Inferior parietal cortex (tissue), 1 donor: ENCODE results near the gene GPC1.

Experiments used
- DNase-seq: peaks from one replicate; pipeline ENCODE4 v3.0.0-alpha.2; 2016; ENCODE audit errors: extremely low spot score

GPC1 gene

DNA sequence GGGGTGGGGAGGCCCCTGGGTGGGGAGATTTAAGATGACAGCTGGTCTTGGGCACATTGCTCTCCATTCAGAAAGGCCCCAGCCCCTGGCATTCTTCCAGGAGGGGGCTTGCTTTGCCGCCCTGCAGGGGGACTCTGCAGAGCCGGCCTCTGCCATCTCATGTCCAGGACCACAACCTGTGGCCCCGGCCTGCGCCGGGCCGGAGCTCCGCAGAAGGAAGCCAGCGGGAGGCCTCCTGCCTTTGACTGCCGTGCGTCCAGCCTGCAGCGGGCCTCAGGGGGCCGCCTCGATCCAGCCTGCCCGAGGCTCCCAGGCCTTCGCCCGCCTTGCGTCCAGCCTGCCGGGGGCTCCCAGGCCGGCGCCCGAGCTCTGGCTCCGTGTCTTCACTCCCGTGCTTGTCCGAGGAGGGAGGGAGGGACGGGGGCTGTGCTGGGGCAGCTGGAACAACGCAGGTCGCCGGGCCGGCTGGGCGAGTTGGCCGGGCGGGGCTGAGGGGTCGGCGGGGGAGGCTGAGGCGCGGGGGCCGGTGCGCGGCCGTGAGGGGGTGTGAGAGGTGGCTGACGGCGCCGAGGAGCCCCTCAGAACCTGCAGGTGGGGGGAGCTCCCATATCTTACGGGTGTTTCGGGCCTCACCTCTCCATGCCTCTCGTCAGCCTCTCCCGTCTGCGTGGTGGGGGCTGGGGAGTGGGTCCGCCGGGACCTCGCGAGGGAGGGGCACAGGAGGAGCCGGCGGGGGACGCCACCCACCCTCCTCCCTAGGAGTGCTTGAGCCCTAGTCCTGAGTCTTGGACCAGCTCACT is 20.4 kb downstream of the GPC1 start:
- DNase-seq, result no peak

DNA sequence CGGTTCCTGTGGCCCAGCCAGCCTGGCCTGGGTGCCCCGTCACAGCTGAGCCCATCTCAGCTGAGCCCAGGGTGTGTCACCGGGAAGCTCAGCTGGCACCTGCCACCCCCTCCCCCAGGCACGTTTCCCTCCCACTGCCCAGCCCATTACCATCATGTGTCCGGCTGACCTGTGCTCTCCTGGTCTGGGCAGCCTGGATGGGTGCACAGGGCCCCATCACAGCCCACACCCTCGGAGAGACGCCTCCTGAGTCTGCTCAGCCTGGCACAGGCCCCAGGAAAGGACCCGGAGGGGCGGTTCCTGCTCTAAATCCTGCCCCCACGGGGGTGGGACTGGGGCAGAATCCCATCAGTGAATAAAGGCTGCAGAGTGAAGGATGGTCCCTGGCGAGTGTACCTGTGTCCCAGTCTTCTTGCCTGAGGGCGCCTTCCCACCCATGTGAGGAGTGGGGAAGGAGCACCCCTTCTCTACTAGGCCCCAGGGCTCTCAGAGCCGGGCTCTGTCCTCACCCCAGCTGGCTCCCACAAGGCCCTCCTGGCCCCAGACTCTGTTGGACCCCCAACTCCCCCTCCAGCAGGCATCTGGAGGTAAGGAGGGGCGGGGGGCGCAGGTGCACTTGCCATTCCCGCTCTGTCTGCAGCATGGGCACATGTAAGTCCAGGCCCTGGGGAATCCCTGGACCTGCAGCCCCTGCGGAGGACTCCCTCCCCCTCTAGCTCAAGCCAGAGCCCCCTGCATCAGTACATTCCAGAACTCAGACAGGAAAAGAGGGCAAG is 21.2 kb downstream of the GPC1 start:
- DNase-seq, result no peak

DNA sequence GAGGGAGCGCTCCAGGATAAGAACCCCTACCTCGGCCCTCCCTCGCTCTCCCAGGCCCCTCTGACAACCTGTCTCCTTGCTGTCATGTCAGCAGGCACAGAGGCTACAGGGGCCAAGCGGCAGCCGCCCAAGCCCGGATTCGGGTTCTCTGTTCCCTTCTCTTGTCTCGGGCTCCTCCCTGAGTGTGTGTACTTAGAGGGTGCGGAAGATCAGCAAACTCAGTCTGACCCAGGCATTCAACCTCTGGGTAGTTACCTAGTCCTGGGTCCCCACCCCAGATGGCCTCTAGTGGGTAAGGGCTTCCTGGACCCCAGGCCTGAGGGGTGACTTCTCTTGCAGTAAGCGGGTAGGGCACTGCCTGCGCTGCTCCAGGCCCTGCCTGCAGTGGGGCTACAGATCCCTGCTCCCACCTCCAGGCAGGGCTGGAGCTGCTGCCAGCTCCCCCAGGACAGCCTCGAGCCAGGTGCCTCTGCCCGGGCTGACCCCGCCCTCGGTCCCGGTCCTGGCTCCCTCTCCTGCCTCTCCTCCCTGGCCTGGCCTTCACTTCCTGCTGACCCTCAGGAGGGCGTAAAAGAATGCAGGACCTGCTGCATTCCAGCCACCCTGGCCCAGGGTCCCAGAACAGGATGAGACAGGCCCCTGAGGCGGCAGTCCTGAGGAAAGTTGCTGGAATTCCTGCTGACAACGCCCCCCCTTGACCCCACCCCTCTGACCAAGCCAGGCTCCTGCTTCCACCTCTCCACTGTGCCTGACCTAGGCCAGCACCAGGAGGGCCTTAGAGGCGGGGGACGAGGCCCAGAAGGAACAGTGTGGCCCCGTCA is 22.0 kb downstream of the GPC1 start:
- no peak for DNase-seq

DNA sequence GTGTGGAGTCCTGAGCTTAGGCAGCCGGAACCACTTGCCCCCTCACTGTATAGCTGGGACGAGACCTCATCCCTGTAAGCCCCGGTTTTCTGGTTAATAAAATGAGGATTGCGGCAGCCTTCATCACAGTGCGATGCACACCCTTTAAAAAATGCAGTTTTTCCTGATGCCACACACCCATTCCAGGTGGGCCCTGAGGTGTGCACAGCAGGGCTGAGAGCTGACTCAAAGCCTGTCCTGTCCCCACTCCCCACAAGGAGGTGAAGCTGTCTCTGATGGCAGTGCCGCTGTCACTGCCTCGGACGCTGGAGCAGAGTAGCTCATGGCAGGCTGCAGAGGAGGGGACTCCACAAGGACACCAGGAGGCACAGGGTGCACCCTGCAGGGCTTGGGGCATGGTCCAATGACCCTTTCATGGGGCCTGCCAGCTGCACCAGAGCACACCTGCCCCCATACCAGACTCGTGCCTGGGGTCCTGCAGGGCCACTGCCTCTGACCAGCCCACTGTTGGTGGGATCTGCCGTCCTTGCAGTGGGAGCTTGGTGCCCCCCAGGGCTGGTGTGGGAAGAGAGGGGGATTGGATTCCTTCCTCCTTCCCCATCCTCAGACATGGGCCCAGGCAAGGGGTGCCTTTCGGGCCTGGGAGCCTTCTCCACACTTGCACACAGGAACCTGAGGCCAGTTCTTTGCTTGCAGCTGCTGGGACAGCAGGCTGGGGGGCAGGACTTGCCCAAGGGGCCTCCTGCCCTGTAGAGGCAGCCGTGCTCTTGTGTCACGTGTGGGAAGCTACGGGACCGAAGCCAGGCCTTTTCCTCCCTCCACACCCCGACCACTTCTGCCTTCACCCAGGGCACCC is 22.8 kb downstream of the GPC1 start:
- DNase-seq, result no peak

DNA sequence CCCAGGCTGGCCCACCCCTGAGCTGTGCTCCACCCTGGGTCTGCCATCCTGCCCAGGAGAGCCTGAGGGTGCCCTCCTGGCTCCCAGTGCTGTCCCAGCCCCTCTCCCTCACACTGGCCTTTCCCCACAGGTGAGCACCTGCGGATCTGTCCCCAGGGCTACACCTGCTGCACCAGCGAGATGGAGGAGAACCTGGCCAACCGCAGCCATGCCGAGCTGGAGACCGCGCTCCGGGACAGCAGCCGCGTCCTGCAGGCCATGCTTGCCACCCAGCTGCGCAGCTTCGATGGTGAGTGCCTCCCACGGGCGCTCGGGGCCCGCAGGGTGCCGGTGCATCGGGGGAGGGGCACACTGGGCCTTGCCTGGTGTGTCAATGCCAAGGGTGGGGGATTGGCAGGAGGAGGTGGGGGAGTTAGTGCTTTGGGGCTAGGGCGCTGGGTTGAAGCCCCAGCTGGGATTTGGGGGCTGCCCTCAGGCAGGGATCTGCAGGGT is 23.5 kb downstream of the GPC1 start:
- no peak for DNase-seq

DNA sequence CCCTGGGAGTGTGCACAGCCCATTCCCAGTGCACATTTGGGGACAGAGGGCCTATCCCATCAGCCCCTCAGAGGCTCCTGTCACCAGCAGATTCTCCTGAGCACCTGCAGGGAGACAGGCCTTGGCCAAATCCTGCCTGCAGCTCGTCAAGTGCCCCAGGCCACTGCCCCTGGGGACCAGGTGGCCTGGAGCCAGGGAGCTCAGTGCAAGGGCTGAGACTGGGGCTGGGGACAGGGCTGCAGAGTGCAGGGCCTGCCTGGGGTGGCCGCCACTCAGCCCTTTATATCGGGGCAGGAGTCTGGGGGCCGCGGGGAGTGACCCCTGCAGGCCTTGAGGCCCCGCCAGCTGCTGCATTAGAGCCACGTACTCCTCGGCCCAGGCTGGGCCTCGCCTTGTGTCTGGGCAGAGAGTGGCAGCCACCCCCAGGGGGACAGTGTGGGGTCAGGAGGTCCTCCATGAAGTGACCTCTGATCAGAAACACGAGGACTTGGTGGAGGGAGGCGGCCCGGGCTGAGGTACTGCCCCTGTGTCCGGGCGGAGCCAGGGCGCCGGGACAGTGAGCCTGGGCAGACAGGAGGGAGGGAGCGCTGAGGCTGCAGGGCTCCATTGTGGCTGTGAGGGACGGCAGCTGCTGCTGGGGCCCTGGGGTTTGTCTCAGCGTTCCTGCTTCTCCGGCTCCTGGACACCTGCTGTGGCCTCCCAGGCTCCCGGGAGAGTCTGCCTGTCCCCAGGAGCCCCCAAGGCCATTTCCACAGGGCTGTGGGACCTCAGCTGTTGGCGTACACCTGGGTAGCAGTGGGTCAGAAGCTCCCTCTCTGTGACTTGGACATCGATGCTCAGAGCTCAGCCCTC is 24.2 kb downstream of the GPC1 start:
- no peak for DNase-seq

DNA sequence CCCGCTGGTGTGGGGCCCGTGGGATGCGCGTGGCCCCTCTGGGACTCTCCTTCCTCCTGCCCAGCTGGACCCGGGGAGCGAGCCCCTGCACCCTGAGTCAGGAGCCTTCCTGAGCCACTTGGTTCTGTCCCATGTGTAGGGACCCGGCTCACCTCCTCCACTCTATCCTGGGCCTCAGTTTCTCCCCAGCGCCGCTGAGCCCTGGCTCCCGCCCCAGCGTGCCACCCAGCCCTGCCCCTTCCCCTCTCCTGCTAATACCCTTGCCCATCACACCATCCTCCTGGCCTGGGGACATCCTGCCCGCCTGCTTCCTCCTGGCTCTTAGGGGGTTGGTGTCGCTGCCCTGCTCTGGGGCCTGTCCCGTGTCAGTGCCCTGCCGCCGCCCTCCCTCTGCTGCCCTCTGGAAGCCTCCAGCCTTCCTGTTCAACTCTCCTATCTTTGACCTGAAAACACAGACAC is 24.8 kb downstream of the GPC1 start:
- no peak for DNase-seq

DNA sequence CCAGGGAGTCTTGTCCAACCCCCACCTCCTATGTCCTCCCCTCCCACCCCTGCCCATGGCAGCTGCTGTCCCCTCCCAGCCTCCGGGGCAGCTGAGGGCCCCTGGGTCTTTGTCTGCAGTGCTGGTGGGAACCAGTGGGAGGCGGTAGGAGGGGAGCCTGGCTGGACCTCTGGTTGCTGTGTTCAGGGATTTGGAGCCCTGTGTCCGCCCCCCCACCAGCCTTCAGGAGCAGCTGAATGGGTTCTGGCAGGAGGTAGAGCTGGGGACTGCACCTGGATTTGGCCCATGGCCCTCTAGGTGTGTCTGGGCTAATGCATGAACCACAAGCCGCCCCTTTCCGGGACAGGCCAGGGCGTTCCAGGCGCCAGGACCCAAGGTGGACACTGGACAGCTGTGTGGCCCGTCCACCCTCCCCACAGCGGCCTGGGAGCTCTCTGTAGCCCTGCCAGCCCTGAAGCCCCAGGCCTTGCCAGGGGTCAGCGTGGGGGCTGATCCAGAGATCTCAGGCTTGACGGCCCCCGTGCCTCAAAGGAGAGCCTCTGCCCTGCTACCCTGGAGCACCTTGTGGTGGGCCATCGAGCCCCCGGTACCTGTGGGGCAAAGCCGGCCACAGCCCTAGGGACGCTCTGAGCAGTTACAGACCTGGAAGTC is 25.4 kb downstream of the GPC1 start:
- DNase-seq, result no peak

DNA sequence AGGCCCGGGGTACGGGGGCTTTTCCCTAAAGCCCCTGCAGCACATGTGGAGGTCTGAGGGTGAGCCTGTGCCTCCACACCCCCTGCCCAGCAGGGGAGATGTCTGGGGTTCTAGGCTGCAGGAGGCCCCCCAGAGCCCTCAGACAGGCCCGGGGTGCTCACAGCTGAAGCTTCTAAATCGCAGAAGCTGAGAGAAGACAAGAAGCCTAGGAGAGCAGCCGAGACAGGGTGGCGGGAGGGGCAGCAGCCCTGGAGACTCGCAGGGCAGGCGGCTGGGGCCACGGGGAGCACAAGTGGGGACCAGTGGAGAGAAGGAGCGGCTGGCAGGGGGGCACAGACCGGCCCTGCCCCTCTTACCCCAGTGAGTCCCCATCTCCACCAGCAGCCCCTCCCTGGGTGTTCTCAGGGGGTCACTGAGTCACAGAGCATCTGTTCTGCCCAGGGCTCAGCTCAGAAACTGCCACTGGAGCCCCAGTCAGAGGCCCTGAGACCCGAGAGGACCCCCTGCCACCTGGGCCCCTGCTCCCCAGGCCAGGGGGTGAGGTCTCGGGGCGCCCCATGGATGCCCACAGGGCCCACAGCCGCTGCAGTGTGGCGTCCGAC is 26.1 kb downstream of the GPC1 start:
- DNase-seq, result no peak

DNA sequence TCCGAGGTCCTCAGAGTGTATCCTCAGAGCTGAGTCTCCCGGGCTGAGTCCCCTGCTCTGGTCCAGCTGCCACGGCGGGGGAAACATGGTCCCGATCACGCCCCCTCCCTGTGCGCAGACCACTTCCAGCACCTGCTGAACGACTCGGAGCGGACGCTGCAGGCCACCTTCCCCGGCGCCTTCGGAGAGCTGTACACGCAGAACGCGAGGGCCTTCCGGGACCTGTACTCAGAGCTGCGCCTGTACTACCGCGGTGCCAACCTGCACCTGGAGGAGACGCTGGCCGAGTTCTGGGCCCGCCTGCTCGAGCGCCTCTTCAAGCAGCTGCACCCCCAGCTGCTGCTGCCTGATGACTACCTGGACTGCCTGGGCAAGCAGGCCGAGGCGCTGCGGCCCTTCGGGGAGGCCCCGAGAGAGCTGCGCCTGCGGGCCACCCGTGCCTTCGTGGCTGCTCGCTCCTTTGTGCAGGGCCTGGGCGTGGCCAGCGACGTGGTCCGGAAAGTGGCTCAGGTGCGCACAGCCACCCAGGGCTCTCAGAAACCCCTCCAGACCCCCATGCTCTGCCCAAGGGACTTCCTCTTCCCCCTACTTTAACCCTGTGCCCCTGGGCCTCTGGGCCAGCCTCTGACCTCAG is 26.7 kb downstream of the GPC1 start:
- no peak for DNase-seq

DNA sequence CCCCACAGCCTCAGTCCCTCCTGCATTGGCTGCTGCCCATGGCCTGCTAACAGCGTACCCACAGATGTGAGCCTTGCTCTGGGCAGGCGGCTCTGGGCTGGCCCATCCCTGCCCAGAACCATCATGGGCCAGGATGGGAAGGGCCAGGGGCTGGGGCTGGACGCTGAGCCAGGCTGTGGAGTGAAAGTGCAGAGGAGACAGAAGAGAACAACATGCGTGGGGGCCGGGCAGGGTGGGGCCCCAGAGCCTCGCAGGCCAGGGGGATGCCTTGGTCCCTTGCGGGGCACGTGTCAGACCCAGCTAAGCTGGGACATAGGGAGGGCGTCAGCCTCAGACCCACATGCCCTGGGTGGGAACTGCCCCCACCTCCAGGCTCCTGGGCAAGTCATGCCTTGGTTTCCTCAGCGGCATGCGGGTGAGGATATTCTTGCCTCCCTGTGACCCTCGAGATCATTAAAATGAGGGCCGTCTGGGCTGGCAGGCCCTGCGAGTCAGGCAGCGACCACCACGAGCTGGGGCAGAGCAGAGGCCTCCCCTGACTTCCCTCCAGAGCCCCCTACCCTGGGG is 27.3 kb downstream of the GPC1 start:
- DNase-seq, result no peak

DNA sequence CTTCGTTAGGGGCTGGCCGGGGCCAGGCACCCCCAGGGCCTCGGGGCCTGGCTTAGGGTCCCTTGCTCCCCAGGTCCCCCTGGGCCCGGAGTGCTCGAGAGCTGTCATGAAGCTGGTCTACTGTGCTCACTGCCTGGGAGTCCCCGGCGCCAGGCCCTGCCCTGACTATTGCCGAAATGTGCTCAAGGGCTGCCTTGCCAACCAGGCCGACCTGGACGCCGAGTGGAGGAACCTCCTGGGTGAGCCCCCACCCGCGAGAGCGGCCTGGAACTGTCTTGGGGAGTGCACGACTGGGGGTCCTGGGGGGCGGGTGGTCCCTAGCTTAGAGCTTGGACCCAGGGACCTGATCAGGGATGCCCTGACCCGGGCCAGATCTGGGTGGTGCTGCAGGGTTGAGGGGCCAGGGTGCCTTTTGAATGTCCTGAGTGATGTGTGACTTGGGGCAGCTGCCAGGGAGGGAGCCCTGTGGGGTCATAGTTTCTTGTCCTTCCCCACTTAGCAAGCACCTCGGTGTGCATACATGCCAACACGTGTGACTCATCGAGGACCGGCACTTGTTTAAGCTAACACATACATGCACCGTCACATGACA is 27.9 kb downstream of the GPC1 start:
- DNase-seq, result no peak

DNA sequence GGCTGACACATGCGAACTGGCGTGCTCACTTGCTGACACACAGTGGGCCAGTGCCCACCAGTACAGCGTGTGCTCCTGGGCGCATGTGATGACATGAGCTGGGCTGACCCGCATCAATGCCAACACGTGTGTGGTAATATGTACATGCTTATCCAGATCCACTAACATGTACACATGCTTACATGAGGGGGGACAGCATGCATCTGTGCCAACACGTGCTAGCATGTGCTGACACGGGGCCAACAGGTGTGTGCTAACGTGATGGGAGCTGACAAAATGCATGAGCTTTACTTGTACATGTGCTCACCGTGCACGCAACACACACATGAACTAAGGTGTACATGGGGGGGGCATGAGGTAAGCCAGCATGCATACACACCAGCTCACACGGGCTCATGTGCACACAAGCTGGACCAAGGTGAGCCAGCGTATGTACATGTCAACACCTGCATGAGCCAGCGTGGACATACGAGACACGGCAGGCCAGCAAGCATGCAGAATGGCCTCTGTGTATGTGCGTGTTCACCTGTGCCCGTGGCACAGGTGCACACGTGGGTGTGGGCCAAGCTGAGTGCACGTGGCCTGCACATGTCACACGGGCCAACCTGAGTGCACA is 28.5 kb downstream of the GPC1 start:
- DNase-seq, result no peak

DNA sequence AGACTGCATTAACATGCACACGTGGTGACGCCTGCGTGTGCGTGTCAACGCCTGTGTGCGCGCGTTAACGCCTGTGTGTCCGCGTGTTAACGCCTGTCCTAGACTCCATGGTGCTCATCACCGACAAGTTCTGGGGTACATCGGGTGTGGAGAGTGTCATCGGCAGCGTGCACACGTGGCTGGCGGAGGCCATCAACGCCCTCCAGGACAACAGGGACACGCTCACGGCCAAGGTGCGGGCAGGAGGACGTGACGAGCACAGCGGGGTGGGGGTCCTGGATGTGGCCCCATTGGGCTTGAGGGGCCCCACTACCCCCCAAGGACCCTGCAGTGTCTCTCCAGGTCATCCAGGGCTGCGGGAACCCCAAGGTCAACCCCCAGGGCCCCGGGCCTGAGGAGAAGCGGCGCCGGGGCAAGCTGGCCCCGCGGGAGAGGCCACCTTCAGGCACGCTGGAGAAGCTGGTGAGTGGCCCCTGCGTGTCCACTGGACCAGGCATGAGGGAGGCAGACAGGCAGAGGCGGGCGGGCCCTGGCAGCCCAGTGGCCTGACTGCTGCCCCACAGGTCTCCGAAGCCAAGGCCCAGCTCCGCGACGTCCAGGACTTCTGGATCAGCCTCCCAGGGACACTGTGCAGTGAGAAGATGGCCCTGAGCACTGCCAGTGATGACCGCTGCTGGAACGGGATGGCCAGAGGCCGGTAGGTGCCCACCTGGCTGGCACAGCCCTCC is 29.2 kb downstream of the GPC1 start:
- no peak for DNase-seq

DNA sequence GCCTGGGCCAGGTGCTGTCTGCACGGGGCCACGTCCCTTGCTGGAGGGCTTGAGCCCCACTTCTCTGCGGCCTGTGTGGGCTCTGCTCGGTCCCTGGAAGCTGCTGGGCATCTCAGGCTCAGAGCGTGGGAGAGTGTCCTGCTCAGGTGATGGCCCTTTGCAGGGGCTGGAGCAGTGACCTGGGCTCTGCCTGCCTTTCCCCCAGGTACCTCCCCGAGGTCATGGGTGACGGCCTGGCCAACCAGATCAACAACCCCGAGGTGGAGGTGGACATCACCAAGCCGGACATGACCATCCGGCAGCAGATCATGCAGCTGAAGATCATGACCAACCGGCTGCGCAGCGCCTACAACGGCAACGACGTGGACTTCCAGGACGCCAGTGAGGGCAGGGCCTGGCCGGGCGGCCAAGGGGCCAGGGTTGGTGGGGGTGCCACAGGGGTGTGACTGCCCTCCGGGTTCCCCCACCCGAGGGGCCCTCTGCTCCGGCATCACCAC is 29.9 kb downstream of the GPC1 start:
- DNase-seq, result no peak

DNA sequence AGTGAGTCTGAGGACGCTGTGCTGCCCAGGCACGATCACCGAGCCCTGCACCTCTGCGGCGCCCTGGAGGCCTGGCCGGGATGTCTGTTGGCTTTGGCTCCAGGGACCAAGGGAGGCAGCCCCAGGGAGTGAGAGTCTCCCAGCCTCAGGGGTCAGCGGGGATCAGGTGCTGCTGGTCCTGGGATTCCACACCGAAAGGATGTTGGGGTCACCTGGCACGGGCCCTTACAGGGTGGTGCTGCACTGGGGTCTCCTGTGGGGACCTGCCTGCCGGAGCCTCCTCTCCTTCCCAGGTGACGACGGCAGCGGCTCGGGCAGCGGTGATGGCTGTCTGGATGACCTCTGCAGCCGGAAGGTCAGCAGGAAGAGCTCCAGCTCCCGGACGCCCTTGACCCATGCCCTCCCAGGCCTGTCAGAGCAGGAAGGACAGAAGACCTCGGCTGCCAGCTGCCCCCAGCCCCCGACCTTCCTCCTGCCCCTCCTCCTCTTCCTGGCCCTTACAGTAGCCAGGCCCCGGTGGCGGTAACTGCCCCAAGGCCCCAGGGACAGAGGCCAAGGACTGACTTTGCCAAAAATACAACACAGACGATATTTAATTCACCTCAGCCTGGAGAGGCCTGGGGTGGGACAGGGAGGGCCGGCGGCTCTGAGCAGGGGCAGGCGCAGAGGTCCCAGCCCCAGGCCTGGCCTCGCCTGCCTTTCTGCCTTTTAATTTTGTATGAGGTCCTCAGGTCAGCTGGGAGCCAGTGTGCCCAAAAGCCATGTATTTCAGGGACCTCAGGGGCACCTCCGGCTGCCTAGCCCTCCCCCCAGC is 30.5 kb downstream of the GPC1 start:
- no peak for DNase-seq
